HG03108 (cell line): ENCODE results near the gene LRP10.
"Not testable (repeated sequence)": the region's sequence is repeated elsewhere in the genome, so short reads cannot be mapped to it uniquely, and the experiment has no call there.

Experiments used
- ATAC-seq: cut with Tn5 transposase; IDR thresholded peaks from one replicate; pipeline ENCODE4 v1.9.1; 2021; ENCODE audit warnings: moderate library complexity; ENCODE audit not compliant: unreplicated experiment

The LRP10 gene

GRCh38 chr14:22886500-22887259 is 15.1 kb downstream of the LRP10 start:
- ATAC-seq = peak; percentile 45

DNA sequence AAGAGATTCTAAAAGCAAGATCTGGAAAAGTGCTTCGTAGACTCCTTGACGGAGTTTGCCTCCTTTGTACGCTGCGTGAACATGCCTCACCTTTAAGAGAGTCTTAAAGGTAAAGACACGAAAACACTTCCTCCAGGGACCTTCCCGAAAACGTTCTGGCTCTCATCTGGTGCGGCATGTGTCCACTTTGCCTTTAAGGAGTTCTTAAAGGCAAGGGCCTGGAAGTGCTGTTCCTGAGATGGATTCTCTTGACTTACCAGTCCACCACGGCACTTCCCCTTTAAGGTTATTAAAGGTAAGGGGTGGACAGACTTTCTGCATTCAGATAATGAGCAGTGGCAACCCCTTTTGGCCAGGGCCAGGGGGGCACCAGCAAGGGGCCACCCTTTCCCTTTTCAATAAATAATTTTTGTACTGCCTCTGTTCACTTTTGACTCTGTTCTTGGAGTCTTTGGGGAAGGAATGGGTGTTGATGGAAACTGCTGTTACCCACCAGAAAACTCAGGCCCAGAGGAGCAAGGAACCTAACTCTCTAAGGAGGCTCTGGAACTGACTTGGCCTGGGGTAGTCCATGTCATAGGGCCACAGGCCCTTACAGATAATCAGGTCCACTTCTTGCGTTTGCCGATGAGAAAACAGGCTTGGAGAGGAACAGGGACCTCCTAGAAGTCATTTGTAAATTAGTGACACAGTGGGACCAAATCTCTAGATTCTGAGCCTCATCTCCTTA is 15.9 kb downstream of the LRP10 start:
- ATAC-seq = peak; percentile 38

- peak; percentile 32 for ATAC-seq
Observed at GRCh38 chr14:22887990-22888378, 16.4 kb downstream of the LRP10 start.

GRCh38 chr14:22888662-22889061 is 17.1 kb downstream of the LRP10 start:
- ATAC-seq = no peak

DNA sequence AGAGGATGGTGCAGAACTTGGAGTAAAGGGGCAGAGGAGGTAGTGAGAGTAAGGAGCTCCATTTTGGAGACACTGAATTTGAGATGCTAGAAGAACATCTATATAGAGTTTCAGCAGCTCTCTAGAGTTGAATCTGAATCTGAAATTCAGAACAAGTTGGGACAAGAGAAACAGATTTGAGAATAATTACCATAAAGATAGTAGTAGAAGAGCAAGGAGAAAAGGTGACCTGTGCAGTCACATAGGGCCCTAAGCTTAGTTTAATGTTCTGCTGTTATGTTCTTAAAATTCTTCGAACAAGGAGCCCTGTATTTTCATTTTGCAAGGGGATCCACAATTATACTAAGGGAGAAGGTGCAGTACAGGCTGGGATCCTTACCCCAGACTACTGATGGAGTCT is 18.9 kb downstream of the LRP10 start:
- ATAC-seq = no peak

DNA sequence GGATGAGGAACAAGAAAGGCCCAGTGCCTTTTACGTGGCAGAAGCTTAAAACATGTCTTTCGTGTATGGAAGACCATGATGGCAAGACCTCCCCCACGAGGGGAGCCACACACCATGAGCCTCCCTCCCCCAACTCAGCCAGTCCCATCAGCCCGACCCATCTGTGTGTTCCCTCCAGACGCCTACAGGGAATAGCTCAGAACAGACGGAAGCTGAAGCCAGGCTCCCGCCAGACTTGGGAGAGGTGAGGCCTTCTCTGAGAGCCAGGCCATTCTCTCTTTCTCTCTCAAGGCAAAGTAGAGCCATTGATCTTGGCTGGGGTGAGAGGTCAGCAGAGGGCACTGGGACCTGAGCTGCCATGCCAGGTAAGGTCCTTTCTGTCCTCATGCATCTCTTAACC is 20.9 kb downstream of the LRP10 start:
- no peak for ATAC-seq

- no peak for ATAC-seq
Observed at GRCh38 chr14:22893706-22894105, 22.2 kb downstream of the LRP10 start.

- no peak for ATAC-seq
Observed at GRCh38 chr14:22895402-22895801, 23.9 kb downstream of the LRP10 start.

DNA sequence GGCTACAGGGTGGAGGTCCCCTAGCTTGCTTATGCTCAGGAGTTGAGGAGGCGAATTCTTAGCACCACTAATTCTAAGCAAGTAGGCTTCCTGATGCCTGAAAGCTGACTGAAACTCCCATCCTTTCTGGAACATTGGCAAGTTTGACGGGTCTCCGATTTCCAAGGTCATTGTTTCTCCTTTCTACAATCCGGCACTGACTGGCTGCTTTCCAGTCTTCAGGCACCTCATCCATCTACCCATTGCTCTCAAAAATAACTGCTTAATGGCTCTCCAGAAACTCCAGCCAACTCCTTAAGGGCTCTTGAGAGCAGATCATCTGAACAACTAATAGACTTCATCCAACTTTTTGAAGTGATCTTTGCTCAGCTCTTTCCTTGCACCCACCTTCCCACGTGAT is 24.8 kb downstream of the LRP10 start:
- ATAC-seq = no peak

GRCh38 chr14:22896760-22897159 is 25.2 kb downstream of the LRP10 start:
- no peak for ATAC-seq

GRCh38 chr14:22897357-22897756 is 25.8 kb downstream of the LRP10 start:
- no peak for ATAC-seq

DNA sequence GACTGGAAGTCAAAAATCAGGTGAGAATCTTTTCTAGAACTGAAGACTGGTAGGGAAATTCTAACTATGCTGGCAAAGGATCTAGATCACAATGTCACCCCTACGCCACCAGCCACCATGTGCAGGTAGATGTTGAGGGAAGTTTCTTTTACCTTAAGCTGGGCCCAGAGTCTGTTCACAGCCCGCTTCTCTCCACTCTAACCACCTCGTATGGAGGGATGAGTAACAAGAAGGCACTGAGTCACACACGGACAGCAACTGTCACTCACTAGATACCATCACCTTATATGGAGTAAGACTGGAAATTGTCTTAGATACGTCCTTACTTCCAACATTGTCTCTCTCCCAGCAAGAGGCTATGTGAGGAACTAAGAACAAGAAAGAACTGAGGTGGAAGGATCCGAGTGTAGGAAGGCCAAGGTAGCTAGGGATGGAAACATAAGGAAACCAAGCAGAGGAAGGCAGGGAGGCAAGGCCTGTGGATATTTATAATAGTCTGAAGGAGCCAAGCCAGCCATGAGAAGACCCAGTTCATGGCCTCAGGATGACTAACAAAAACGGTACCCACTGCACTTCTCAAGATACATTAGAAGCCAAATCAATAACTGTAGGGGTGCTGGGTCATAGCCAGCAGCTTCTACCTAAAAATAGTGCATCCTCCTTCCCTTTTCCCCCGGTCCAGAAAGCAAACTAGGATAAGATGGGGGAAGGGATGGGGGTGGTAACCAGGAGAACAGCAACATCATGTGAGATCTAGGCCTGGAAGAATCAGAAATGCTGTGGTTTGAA is 27.0 kb downstream of the LRP10 start:
- no peak for ATAC-seq

DNA sequence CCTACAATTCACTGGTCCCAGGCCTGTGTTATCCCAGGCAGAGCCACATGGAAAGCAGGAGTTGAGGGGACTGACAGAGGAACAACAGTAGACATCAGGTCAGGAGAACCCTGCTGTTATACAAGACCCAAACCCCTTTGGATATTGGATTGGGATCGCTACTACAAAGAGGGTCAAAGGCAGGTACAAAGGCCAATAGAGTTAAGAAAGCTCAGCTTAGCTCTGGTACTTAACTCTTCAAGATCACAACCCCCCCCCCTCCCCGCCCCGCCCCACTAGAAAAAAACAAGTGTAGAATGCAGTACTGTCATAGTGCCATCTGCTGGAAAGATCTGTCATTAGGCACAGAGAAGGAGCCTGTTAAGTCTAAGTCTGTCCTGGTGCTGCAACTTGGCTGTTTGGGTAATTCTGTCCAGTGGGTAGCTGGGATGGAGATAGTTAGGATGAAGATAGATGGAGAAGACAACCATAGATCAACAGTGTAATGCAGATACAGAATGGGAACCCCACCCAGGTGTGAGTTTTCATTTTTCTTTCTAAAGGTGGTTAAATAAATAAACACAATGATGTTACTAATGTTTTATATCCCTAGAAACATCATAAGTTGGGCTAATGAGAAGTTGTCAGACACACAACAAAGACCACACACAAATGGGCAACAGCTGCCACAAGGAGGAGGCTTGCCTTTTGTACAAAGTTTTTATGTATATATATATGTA is 28.7 kb downstream of the LRP10 start:
- ATAC-seq = no peak

- ATAC-seq = no peak
Observed at GRCh38 chr14:22901799-22902198, 30.3 kb downstream of the LRP10 start.

DNA sequence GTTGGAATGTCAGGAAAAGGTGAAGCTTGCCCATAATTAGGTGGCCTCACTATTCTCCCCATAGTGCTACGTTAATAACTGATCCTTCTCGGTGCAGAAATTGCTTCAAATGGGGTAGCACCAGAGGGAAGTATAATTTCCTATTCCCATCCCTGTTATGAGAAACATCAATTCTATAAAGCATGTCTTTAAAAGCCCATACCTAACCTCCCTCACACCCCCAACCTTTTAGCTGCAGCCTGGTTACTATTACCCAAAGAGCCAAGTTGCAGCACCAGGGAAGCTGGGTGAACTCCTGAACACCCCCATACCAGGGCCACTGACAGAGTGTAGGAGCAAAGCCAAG is 32.2 kb downstream of the LRP10 start:
- ATAC-seq = no peak

DNA sequence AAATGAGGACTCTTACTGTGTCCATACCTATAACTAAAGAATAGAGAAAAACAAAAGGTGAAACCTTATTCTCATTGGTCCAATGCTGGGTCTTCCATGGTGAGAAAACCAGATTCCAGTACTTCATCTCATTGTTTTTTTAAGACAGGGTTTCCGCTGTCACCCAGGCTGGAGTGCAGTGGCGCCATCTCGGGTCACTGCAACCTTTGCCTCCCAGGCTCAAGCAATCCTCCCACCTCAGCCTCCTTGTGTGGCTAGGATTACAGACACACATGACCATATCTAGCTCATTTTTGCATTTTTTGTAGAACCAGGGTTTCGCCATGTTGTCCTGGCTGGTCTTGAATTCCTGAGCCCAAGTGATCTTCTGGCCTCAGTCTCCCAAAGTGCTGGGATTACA is 34.1 kb downstream of the LRP10 start:
- no peak for ATAC-seq

GRCh38 chr14:22906073-22906472 is 34.5 kb downstream of the LRP10 start:
- ATAC-seq = no peak

GRCh38 chr14:22907429-22907828 is 35.9 kb downstream of the LRP10 start:
- no peak for ATAC-seq

DNA sequence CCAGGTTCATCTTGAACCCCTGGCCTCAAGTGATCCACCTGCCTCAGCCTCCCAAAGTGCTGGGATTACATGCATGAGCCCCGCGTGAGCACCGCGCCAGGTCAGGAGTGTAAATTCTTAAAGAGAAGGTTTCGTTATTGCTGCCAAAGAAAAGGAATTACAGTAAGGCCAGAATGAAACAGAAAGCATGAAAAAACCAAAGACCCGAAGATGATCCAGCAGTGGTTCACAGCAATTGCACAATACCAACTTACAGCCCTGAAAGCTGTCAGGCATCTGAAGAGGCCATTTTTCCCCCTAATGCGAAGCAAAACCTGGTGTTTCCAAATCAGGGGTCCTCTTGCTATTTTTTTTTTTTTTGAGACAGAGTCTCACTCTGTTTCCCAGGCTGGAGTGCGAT is 37.1 kb downstream of the LRP10 start:
- ATAC-seq = no peak

DNA sequence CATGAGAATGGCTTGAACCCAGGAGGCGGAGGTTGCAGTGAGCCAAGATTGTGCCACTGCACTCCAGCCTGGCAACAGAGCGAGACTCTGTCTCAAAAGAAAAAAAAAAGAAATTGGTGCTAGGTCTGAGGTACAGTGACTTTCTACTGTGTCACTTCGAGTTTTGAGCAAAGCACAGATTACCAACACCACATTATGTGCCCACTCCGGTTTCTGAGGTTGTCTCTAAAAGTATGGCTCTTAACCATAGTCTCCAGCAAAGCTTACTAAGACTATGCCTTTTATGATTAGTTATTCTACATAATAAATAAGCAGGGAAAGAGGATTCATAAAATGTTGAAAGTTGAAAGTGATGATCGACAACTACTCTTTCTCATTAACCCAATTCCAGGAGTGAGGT is 39.4 kb downstream of the LRP10 start:
- ATAC-seq = no peak

GRCh38 chr14:22914836-22915235 is 43.3 kb downstream of the LRP10 start:
- ATAC-seq = not testable (repeated sequence)
